ENCODE measurements around the gene TCP11. TPM values are rescaled to one million over a fixed set of nuclear protein-coding genes. Genes with fewer than 3 reads are reported as not detected.

TCP11 gene
- total and polyA plus RNA-seq, 4 donors = 0.05 to 0.19 TPM; not detected in 2

GRCh38 chr6:35152067-35152707 lies 11.0 kb upstream of the TCP11 start:
- no peaks in the 10 kb centered on the region for H3K27me3 ChIP-seq (ENCODE audit: control insufficient read depth in 4 of 4, insufficient read depth in 4 of 4, low read length in 3 of 4)

GRCh38 chr6:35151466-35151865 lies 10.3 kb upstream of the TCP11 start:
- Histone ChIP-seq H3K36me3 (ENCODE audit: control insufficient read depth in 4 of 4, insufficient read depth in 3 of 4, low read depth in 1 of 4, low read length in 3 of 4) (no peaks in the 10 kb centered on the region), H3K27ac (ENCODE audit: low read depth in 1 of 2, low read length in 2 of 2) (no peak overlapping the region), H3K4me3 (ENCODE audit: low read depth in 1 of 3, low read length in 3 of 3) (no peak overlapping the region), H3K9me3 (ENCODE audit: control insufficient read depth in 4 of 4, low read length in 3 of 4) (no peaks in the 10 kb centered on the region), H3K4me1 (ENCODE audit: control insufficient read depth in 4 of 4, insufficient read depth in 4 of 4, low read length in 3 of 4) (no peaks in the 10 kb centered on the region), H3K9ac (ENCODE audit: low read depth in 1 of 2, low read length in 2 of 2) (no peak overlapping the region), H3K27me3 (ENCODE audit: control insufficient read depth in 4 of 4, insufficient read depth in 4 of 4, low read length in 3 of 4) (no peaks in the 10 kb centered on the region)
- WGBS = 94% methylated on average over 2 of the region's 2 CpGs
- no peak for DNase-seq (ENCODE audit: low spot score)
- TF ChIP-seq RXRA (IDR thresholded peaks at IDR 0.05) (no peak), ATF3 (IDR thresholded peaks at IDR 0.05) (no peak), JUND (IDR thresholded peaks at IDR 0.05) (no peak), CTCF (IDR thresholded peaks at IDR 0.05; ENCODE audit: low read depth, low read length, missing input control) (no peak), FOXA1 (IDR thresholded peaks at IDR 0.05) (no peak), RAD21 (IDR thresholded peaks at IDR 0.05) (no peak), YY1 (IDR thresholded peaks at IDR 0.05) (no peak), NR2F2 (IDR thresholded peaks at IDR 0.05) (no peak), MAX (IDR thresholded peaks at IDR 0.05) (no peak), SP1 (IDR thresholded peaks at IDR 0.05) (no peak), TAF1 (conservative IDR thresholded peaks at IDR 0.05) (no peak), HNF4G (IDR thresholded peaks at IDR 0.05) (no peak), GABPA (IDR thresholded peaks at IDR 0.05 in 1 of 2, conservative IDR thresholded peaks at IDR 0.05 in 1 of 2) (no peak)

More at GRCh38 chr6:35152067-35152707, 11.0 kb upstream of the TCP11 start:
- Histone ChIP-seq H3K9me3 (ENCODE audit: control insufficient read depth in 4 of 4, low read length in 3 of 4) (no peaks in the 10 kb centered on the region), H3K36me3 (ENCODE audit: control insufficient read depth in 4 of 4, insufficient read depth in 3 of 4, low read depth in 1 of 4, low read length in 3 of 4) (no peaks in the 10 kb centered on the region), H3K4me1 (ENCODE audit: control insufficient read depth in 4 of 4, insufficient read depth in 4 of 4, low read length in 3 of 4) (no peaks in the 10 kb centered on the region), H3K9ac (ENCODE audit: low read depth in 1 of 2, low read length in 2 of 2) (no peak overlapping the region), H3K27ac (ENCODE audit: low read depth in 1 of 2, low read length in 2 of 2) (no peak overlapping the region), H3K4me3 (ENCODE audit: low read depth in 1 of 3, low read length in 3 of 3) (no peak overlapping the region)
- TF ChIP-seq SP1 (IDR thresholded peaks at IDR 0.05) = no peak
- no peak for TF ChIP-seq TAF1 (conservative IDR thresholded peaks at IDR 0.05)
- no peak for TF ChIP-seq HNF4G (IDR thresholded peaks at IDR 0.05)
- no peak for TF ChIP-seq GABPA (IDR thresholded peaks at IDR 0.05 in 1 of 2, conservative IDR thresholded peaks at IDR 0.05 in 1 of 2)
- TF ChIP-seq ATF3 (IDR thresholded peaks at IDR 0.05) = no peak
- TF ChIP-seq FOXA2 (IDR thresholded peaks at IDR 0.05) = no peak
- no peak for TF ChIP-seq CTCF (IDR thresholded peaks at IDR 0.05; ENCODE audit: low read depth, low read length, missing input control)
- no peak for TF ChIP-seq NR2F2 (IDR thresholded peaks at IDR 0.05)
- TF ChIP-seq MAX (IDR thresholded peaks at IDR 0.05) = no peak
- TF ChIP-seq ZBTB33 (IDR thresholded peaks at IDR 0.05) = no peak
- no peak for TF ChIP-seq JUND (IDR thresholded peaks at IDR 0.05)
- no peak for TF ChIP-seq YY1 (IDR thresholded peaks at IDR 0.05)
- no peak for TF ChIP-seq HNF4A (conservative IDR thresholded peaks at IDR 0.05)
- 86% methylated on average over 4 of the region's 4 CpGs for WGBS
- DNase-seq (ENCODE audit: low spot score) = no peak
